Spleen (tissue), 3 donors: Measurements from ENCODE around the gene SPTSSA.

Experiments used
- POLR2A ChIP-seq, 3 donors: fragments of 450-650 bp; IDR thresholded peaks; one replicate each; pipeline ENCODE4 v1.5.1; 2017; ENCODE audit warnings: antibody characterized with exemption in 3 of 3, mild to moderate bottlenecking in 1 of 3
- POLR2AphosphoS5 ChIP-seq, 3 donors: sonication (generic); formaldehyde crosslinking; IDR thresholded peaks; one replicate each; pipeline ENCODE4 v1.5.1; 2017; ENCODE audit warnings: antibody characterized with exemption in 3 of 3

DNA sequence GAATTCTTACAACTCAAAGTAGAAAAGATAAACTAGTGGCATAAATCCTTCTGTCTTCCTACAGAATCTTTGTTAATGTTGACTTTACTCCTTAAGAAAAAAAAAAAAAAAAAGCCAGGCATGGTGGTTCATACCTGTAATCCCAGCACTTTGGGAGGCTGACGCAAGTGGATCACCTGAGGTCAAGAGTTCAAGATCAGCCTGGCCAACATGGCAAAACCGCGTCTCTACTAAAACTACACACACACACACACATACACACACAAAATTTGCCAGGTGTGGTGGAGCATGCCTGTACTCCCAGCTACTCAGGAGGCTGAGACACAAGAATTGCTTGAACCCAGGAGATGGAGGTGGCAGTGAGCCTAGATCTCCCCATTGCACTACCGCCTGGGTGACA, 17.7 kb upstream of the SPTSSA start:
- TF ChIP-seq POLR2A (IDR thresholded peaks at IDR 0.05) (no peak), POLR2AphosphoS5 (IDR thresholded peaks at IDR 0.05) (no peak)
